Measurements from ENCODE around the gene ITPR2.
"Not testable (repeated sequence)": the region's sequence is repeated elsewhere in the genome, so short reads cannot be mapped to it uniquely, and the experiment has no call there.

The ITPR2 gene

DNA sequence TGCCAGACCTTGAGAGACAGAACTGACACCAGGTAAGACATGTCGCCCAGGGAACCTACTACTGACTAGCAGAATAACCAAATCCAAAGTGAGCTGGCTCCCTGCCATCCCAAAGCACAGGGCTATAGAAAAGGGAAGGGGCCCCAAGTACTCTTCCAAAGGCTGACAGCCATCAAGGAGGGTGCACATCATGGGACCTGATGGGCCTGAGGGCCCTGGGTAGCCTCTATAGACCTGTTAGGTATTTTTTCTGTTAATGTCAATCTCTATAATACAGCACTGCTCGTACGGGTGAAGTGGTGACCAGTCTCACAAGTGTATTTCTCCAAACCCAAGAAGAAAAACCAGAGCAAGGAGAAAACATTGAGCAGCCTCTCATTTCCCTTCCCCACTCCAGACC lies 171.6 kb downstream of the ITPR2 start:
- no peak for TF ChIP-seq Cebpa-rat (IDR thresholded peaks at IDR 0.05)
- H3K9ac ChIP-seq, result no peak overlapping the region
- H3K27me3 ChIP-seq, result no peaks in the 10 kb centered on the region
- H3K4me3 ChIP-seq, result no peak overlapping the region
- H3K36me3 ChIP-seq, result peaks cover 14% of the 10 kb centered on the region
- H3K9me3 ChIP-seq, result no peaks in the 10 kb centered on the region
- H3K4me2 ChIP-seq, result no peak overlapping the region
- no peaks in the 10 kb centered on the region for H3K4me1 ChIP-seq
- no peak overlapping the region for H3K27ac ChIP-seq
- no peaks in the 10 kb centered on the region for H4K20me1 ChIP-seq

DNA sequence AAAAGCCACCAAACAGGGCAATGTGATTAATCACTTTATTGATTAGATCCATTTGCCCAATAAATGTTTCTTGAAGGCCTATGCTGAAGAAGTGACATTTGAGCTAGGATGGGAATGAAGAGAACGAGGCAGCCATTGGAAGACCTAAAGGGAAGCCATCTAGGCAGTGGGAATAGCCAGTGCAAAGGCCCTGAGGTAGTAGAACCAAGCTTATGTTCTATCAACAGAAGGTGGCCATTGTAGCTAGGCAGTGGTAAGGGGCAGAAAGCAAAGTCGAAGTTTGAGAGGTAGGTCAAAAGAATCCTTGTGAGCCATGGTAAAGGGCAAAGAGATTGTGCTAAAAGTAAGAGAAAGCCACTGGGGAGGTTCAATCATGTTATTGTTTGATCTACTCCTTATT lies 173.1 kb downstream of the ITPR2 start:
- no peak for TF ChIP-seq Cebpa-rat (IDR thresholded peaks at IDR 0.05)
- Histone ChIP-seq H3K4me1 (no peaks in the 10 kb centered on the region), H3K27ac (no peak overlapping the region), H3K9me3 (no peaks in the 10 kb centered on the region), H3K4me2 (no peak overlapping the region), H3K36me3 (peaks cover 15% of the 10 kb centered on the region), H3K27me3 (no peaks in the 10 kb centered on the region), H3K9ac (no peak overlapping the region), H4K20me1 (no peaks in the 10 kb centered on the region), H3K4me3 (no peak overlapping the region)

DNA sequence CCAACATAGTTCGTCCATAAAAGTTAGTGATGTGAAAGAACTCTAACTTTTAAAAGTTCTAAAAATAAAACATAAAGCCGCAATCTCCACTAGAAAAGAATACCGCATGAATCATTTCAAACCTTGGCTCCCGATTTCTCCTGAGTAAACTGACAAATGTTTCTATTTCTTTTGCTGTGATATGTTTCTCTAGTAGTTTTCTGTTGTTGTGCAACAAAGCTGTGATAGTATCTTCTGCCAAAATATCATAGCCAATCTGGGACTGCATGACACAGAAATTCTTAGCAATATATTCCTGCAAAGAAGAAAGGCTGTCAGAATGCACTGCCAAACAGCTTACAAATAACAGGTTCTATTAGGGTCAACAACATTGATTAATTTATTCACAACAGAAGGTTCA lies 174.0 kb downstream of the ITPR2 start:
- TF ChIP-seq Cebpa-rat (IDR thresholded peaks at IDR 0.05), result no peak
- H3K36me3 ChIP-seq, result peaks cover 15% of the 10 kb centered on the region
- no peaks in the 10 kb centered on the region for H3K4me1 ChIP-seq
- H3K4me3 ChIP-seq, result no peak overlapping the region
- no peaks in the 10 kb centered on the region for H3K27me3 ChIP-seq
- H3K27ac ChIP-seq, result no peak overlapping the region
- no peaks in the 10 kb centered on the region for H4K20me1 ChIP-seq
- H3K9ac ChIP-seq, result no peak overlapping the region
- H3K4me2 ChIP-seq, result no peak overlapping the region
- H3K9me3 ChIP-seq, result no peaks in the 10 kb centered on the region

DNA sequence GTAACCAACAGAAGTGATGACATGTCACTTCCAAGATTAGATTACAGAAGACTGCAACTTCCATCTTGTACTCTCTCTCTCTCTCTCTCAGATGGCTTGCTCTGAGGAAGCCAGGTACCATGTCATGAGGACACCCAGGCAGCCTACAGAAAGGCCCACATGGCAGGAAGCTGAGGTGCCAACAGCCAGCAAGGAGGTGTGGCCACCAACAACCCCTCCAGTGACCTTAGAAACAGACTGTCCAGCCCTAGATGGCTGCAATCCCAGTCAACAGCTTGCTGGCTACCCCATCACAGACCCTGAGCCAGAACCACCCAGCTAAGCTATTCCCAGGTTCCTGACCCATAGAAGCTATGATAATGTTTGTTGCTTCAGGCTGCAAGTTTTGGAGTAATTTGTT lies 178.4 kb downstream of the ITPR2 start:
- H3K36me3 ChIP-seq, result peaks cover 15% of the 10 kb centered on the region
- no peak for TF ChIP-seq Cebpa-rat (IDR thresholded peaks at IDR 0.05)
- no peaks in the 10 kb centered on the region for H3K27me3 ChIP-seq
- no peak overlapping the region for H3K27ac ChIP-seq
- no peak overlapping the region for H3K4me2 ChIP-seq
- no peaks in the 10 kb centered on the region for H4K20me1 ChIP-seq
- H3K4me1 ChIP-seq, result no peaks in the 10 kb centered on the region
- no peaks in the 10 kb centered on the region for H3K9me3 ChIP-seq
- H3K9ac ChIP-seq, result no peak overlapping the region
- H3K4me3 ChIP-seq, result no peak overlapping the region

DNA sequence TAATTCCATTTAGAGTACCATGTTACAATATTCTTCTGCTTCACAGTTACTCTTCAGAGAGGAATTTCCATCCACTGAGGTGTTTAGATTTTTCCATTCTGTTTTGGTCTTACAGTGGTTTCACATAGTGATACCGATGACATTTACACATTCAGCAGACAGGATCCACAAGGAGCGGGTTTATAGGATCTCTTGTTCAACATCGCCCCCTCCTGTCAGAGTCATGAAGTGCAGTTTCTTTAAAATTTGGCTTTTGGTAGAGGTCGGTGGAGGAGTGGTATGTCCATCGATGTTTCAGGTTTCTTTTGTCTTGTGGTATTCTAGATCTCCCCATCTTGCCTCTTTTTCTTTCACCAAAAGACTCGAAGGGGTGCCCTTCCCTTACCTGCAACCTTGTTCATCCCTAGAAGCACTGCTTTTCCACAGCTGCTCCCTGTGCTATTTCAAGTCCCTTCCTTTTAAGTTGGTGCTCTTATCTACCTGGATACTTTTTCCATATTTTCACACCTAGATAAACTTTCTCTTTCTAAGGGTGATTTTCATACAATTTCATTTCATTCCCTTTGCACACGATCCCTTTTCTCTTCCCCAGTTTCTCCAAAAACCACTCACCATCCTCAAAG lies 181.3 kb downstream of the ITPR2 start:
- no peak overlapping the region for H3K4me3 ChIP-seq
- TF ChIP-seq Cebpa-rat (IDR thresholded peaks at IDR 0.05), result no peak
- H3K9ac ChIP-seq, result no peak overlapping the region
- H3K9me3 ChIP-seq, result no peaks in the 10 kb centered on the region
- H3K27me3 ChIP-seq, result no peaks in the 10 kb centered on the region
- H3K36me3 ChIP-seq, result peaks cover 10% of the 10 kb centered on the region
- H4K20me1 ChIP-seq, result no peaks in the 10 kb centered on the region
- no peaks in the 10 kb centered on the region for H3K4me1 ChIP-seq
- no peak overlapping the region for H3K27ac ChIP-seq
- no peak overlapping the region for H3K4me2 ChIP-seq

DNA sequence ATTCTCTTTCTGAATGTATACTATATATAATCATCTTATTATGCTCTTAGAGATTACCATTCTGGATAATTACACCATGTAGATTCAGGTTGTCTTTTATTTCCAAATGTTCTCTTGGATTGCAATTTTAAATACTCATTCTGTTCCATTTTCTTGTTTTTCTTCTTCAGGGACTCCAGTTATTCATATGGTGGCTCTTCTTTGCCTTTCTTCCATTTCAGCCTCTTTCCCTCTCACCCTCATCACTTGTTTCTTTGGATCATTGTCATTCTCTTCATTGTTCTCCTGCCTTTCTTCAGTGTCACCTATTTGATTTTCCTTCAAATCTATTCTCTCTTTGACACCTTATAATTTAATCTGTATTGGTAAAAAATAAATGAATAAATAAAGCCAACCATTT lies 182.0 kb downstream of the ITPR2 start:
- Histone ChIP-seq H3K36me3 (peaks cover 4% of the 10 kb centered on the region), H3K4me2 (no peak overlapping the region), H3K27ac (no peak overlapping the region), H3K4me3 (no peak overlapping the region), H4K20me1 (no peaks in the 10 kb centered on the region), H3K9me3 (no peaks in the 10 kb centered on the region), H3K9ac (no peak overlapping the region), H3K4me1 (no peaks in the 10 kb centered on the region), H3K27me3 (no peaks in the 10 kb centered on the region)
- no peak for TF ChIP-seq Cebpa-rat (IDR thresholded peaks at IDR 0.05)

DNA sequence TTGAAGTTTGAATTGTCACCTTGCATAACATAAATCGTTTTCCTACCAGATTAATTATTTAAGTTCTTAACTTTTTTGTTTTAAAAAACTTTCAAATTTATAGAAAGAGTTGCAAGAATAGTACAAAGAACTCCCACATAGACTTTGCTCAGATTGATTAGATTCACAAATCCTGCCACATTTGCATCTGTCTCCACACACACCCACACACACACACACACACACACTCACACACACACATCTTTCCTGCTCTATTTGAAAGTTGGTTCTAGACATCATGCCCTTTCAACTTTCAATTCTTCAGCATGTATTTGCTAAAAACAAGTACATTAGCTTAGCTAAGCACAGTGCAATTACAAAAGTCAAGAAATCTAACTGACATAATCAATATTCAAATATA lies 184.0 kb downstream of the ITPR2 start:
- H3K9me3 ChIP-seq, result no peaks in the 10 kb centered on the region
- no peaks in the 10 kb centered on the region for H3K36me3 ChIP-seq
- H3K4me3 ChIP-seq, result no peak overlapping the region
- H3K9ac ChIP-seq, result no peak overlapping the region
- no peaks in the 10 kb centered on the region for H3K4me1 ChIP-seq
- no peak overlapping the region for H3K4me2 ChIP-seq
- no peaks in the 10 kb centered on the region for H3K27me3 ChIP-seq
- no peaks in the 10 kb centered on the region for H4K20me1 ChIP-seq
- no peak for TF ChIP-seq Cebpa-rat (IDR thresholded peaks at IDR 0.05)
- H3K27ac ChIP-seq, result no peak overlapping the region

DNA sequence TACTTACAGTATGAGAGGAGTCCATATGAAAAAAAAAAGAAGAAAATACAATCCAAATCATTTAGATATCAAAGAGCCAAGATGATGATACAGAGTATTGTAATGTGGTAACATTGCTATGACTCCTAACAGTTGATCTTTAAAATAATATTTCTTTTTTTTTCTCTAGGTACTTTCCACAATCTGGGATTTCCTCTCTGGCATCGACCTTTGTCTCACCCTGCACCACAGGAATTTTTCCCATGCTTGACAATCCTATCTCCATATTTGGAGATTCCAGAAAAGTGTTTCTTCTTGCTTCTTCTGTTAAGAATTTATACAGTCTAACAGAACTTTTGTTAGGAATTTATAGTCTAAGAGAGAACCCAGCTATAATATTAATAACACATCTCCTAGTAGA lies 184.4 kb downstream of the ITPR2 start:
- no peak for TF ChIP-seq Cebpa-rat (IDR thresholded peaks at IDR 0.05)
- no peak overlapping the region for H3K4me3 ChIP-seq
- H4K20me1 ChIP-seq, result no peaks in the 10 kb centered on the region
- H3K27me3 ChIP-seq, result no peaks in the 10 kb centered on the region
- no peaks in the 10 kb centered on the region for H3K9me3 ChIP-seq
- no peaks in the 10 kb centered on the region for H3K36me3 ChIP-seq
- H3K9ac ChIP-seq, result no peak overlapping the region
- no peak overlapping the region for H3K27ac ChIP-seq
- no peak overlapping the region for H3K4me2 ChIP-seq
- H3K4me1 ChIP-seq, result no peaks in the 10 kb centered on the region

DNA sequence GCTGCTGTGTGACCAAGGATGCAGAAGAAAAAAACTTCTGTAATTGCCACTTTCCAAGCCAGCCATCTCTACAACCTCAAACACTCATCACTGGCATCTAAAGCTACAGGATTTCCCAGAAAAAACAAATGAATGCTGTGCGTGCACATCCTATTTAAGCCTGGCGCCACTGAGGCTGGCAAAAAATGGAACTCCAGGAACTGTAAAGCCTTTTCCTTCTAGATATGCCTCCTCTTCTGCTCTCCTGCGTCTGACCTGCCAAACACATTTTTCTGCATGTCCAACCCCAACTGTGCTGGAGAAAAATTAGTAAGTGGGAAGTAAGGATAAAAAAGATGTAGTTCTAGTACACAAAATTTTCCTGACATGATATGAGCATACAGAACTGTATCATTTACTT lies 184.9 kb downstream of the ITPR2 start:
- no peak overlapping the region for H3K4me3 ChIP-seq
- H3K27me3 ChIP-seq, result no peaks in the 10 kb centered on the region
- no peak for TF ChIP-seq Cebpa-rat (IDR thresholded peaks at IDR 0.05)
- no peak overlapping the region for H3K27ac ChIP-seq
- H3K9ac ChIP-seq, result no peak overlapping the region
- no peaks in the 10 kb centered on the region for H3K36me3 ChIP-seq
- no peaks in the 10 kb centered on the region for H3K4me1 ChIP-seq
- H3K9me3 ChIP-seq, result no peaks in the 10 kb centered on the region
- no peak overlapping the region for H3K4me2 ChIP-seq
- no peaks in the 10 kb centered on the region for H4K20me1 ChIP-seq

DNA sequence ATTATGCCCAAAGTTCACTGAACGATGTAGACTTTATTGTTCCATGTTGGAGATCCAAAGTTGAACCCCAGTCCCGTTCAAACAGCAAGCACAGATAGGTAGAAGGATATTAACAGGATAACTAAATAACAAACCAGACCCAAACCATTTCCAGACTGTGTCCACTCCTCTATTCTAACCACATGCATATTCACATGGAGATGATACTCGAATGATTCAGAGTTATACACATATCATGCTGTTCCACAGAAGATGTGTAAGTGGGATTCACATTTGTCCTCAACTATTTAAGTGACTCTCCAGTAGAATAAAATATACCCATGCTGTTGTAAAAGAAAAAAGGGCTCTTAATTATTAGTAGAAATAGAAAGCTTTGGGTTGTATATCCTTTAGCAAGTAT lies 185.9 kb downstream of the ITPR2 start:
- Histone ChIP-seq H3K36me3 (no peaks in the 10 kb centered on the region), H4K20me1 (no peaks in the 10 kb centered on the region), H3K9me3 (no peaks in the 10 kb centered on the region), H3K4me1 (no peaks in the 10 kb centered on the region), H3K9ac (no peak overlapping the region), H3K27ac (no peak overlapping the region), H3K4me2 (no peak overlapping the region), H3K4me3 (no peak overlapping the region), H3K27me3 (no peaks in the 10 kb centered on the region)
- no peak for TF ChIP-seq Cebpa-rat (IDR thresholded peaks at IDR 0.05)

DNA sequence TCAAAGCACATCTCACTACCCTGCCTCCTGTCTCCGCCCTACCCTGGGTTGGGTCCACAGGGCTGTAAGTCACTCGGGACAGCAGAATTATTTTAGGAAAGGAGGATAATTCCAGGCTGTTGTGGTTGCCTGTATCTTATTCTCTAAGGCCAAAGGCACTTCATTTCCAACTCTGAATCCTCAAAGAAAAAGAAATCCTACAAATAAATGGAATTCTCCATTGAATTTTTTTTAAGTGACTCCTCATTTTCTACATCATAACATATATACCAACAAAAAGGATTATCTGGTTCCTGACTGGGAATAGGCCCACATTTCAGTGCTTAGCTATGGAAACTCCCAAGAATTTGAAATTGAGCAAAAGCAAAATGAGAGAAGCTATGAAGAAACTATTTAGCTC lies 186.4 kb downstream of the ITPR2 start:
- no peaks in the 10 kb centered on the region for H3K36me3 ChIP-seq

DNA sequence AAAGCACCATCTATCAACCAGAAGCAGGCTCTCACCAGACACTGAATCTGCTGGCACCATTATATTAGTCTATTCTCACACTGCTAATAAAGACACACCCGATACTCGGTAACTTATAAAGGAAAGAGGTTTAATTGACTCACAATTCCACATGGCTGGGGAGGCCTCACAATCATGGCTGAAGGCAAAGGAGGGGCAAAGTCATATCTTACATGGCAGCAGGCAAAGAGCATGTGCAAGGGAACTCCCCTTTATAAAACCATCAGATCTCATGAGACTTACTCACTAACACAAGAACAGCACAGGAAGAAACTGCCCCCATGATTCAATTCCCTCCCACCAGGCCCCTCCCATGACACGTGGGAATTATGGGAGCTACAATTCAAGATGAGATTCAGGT lies 188.6 kb downstream of the ITPR2 start:
- H3K27me3 ChIP-seq, H3K4me2 ChIP-seq, H3K27ac ChIP-seq, H3K4me3 ChIP-seq, H3K9ac ChIP-seq, H3K9me3 ChIP-seq, H3K36me3 ChIP-seq, H4K20me1 ChIP-seq, H3K4me1 ChIP-seq: not testable (repeated sequence)

More for the DNA sequence above, 186.4 kb downstream of the ITPR2 start:
- Histone ChIP-seq H3K9ac (no peak overlapping the region), H3K4me2 (no peak overlapping the region), H3K27ac (no peak overlapping the region), H3K4me1 (no peaks in the 10 kb centered on the region), H3K27me3 (no peaks in the 10 kb centered on the region), H4K20me1 (no peaks in the 10 kb centered on the region), H3K9me3 (no peaks in the 10 kb centered on the region), H3K4me3 (no peak overlapping the region)
- no peak for TF ChIP-seq Cebpa-rat (IDR thresholded peaks at IDR 0.05)

All from BLaER1 (cell line).